Testis (tissue), 2 donors: ENCODE results near the gene WNT2.

ENCODE experiments used
- CTCF ChIP-seq, 3 experiments: fragments of 450-650 bp in 2 of 3; fragments of 200-600 bp in 1 of 3; sonication (generic) in 1 of 3; IDR thresholded peaks; one replicate each; pipeline ENCODE4 v1.5.1; 2016 to 2019; ENCODE audit warnings: antibody characterized with exemption in 3 of 3, mild to moderate bottlenecking in 2 of 3, moderate library complexity in 1 of 3
- POLR2A ChIP-seq: fragments of 450-650 bp; IDR thresholded peaks from one replicate; pipeline ENCODE4 v1.6.1; 2017; ENCODE audit warnings: antibody characterized with exemption, mild to moderate bottlenecking, moderate library complexity

GRCh38 chr7:117347962-117348672, 25.3 kb upstream of the WNT2 start:
- TF ChIP-seq CTCF (IDR thresholded peaks at IDR 0.05) (no peak), POLR2A (no peak)
